Omental fat pad (tissue), 4 donors: ENCODE measurements around the gene SLC6A11. TPM values are rescaled to one million over a fixed set of nuclear protein-coding genes. Genes with fewer than 3 reads are reported as not detected.

ENCODE experiments used
- ATAC-seq: fragments of 150-250 bp; one replicate; pipeline ENCODE4 v1.9.1; 2016; ENCODE audit warnings: mild to moderate bottlenecking, moderate library complexity; ENCODE audit not compliant: low FRiP score
- DNase-seq: peaks from one replicate; pipeline ENCODE4 v3.0.0-alpha.2; 2019; ENCODE audit warnings: low spot score
- CTCF ChIP-seq, 3 donors: fragments of 450-650 bp; IDR thresholded peaks; one replicate each; pipeline ENCODE4 v1.5.1; 2016 to 2017; ENCODE audit warnings: antibody characterized with exemption in 3 of 3, mild to moderate bottlenecking in 3 of 3, moderate library complexity in 2 of 3
- total RNA-seq, 4 donors: library from RNA; depleted of rRNA; stranded (reverse); fragments of >200 nt; gene quantifications; one replicate each; pipeline ENCODE4 v1.1.0, GENCODE V29; 2016

Gene SLC6A11
- total RNA-seq, 4 donors from 2014 or later, result 0.09 TPM; not detected in 3

GRCh38 chr3:10774129-10774670, 41.8 kb upstream of the SLC6A11 start:
- no peak for DNase-seq
- no peak for TF ChIP-seq CTCF (IDR thresholded peaks at IDR 0.05)

GRCh38 chr3:10774825-10775224, 41.2 kb upstream of the SLC6A11 start:
- ATAC-seq (no peak), DNase-seq (no peak)
- TF ChIP-seq CTCF (IDR thresholded peaks at IDR 0.05), result no peak

More at GRCh38 chr3:10774129-10774670, 41.8 kb upstream of the SLC6A11 start:
- ATAC-seq, result no peak

GRCh38 chr3:10775259-10775658, 40.8 kb upstream of the SLC6A11 start:
- no peak for ATAC-seq
- TF ChIP-seq CTCF (IDR thresholded peaks at IDR 0.05), result no peak
- DNase-seq, result no peak

GRCh38 chr3:10775828-10776227, 40.2 kb upstream of the SLC6A11 start:
- DNase-seq (no peak), ATAC-seq (no peak)
- no peak for TF ChIP-seq CTCF (IDR thresholded peaks at IDR 0.05)

GRCh38 chr3:10777627-10778026, 38.4 kb upstream of the SLC6A11 start:
- no peak for TF ChIP-seq CTCF (IDR thresholded peaks at IDR 0.05)
- no peak for DNase-seq

GRCh38 chr3:10778492-10779292, 37.3 kb upstream of the SLC6A11 start:
- no peak for TF ChIP-seq CTCF (IDR thresholded peaks at IDR 0.05)
- ATAC-seq (no peak), DNase-seq (no peak)

More at GRCh38 chr3:10777627-10778026, 38.4 kb upstream of the SLC6A11 start:
- no peak for ATAC-seq
